Choroid plexus epithelial cell (primary cell): ENCODE measurements around the gene PLEKHG4B.

Experiments used
- DNase-seq: peaks from one replicate; pipeline ENCODE4 v3.0.0-alpha.2; 2010; ENCODE audit warnings: low read depth
- H3K4me3 ChIP-seq: 2 replicates; pipeline ENCODE4 v1.5.1; 2011; ENCODE audit warnings: low read depth, mild to moderate bottlenecking, control low read depth, low read length, moderate library complexity
- CTCF ChIP-seq: conservative IDR thresholded peaks from 2 replicates; pipeline ENCODE4 v1.5.1; 2011; ENCODE audit warnings: low read depth, mild to moderate bottlenecking, control low read depth, inconsistent platforms, low read length, moderate library complexity

The PLEKHG4B gene

GRCh38 chr5:83029-83428 lies 8.9 kb upstream of the PLEKHG4B start:
- H3K4me3 ChIP-seq = no peak overlapping the region
- TF ChIP-seq CTCF = no peak
- no peak for DNase-seq

GRCh38 chr5:85334-85995 lies 6.5 kb upstream of the PLEKHG4B start:
- H3K4me3 ChIP-seq = no peak overlapping the region
- DNase-seq = no peak
- TF ChIP-seq CTCF = no peak

- DNase-seq = no peak
- no peak overlapping the region for H3K4me3 ChIP-seq
- TF ChIP-seq CTCF = no peak
Measured at GRCh38 chr5:89337-90286, 2.4 kb upstream of the PLEKHG4B start.

GRCh38 chr5:90590-91547 lies 1.1 kb upstream of the PLEKHG4B start:
- no peak overlapping the region for H3K4me3 ChIP-seq
- no peak for TF ChIP-seq CTCF
- peak; percentile 25 for DNase-seq

- DNase-seq = no peak
- no peak overlapping the region for H3K4me3 ChIP-seq
- no peak for TF ChIP-seq CTCF
Measured at GRCh38 chr5:92401-93220, 643 bp downstream of the PLEKHG4B start.
